K562 (cell line): Measurements from ENCODE around the gene TAS2R1. TPM values are rescaled to one million over a fixed set of nuclear protein-coding genes. Genes with fewer than 3 reads are reported as not detected.

Experiments used
- ATAC-seq: fragments of 200-7000 bp; cut with Tn5 transposase; 3 replicates; pipeline ENCODE4 v1.9.1; 2020; ENCODE audit warnings: moderate library complexity
- BruUV-seq: library from RNA; stranded (reverse); fragments of 400-500 nt; replicated peaks from 2 replicates; lab custom pipeline; 2021; lab: Mats Ljungman, UMichigan
- CTCF ChIA-PET: fragments of 300-600 bp; formaldehyde crosslinking; extraction: SDS; loops from one replicate; lab custom pipeline; 2021; ENCODE audit warnings: low intra/inter-chr PET ratio; lab: Yijun Ruan, JAX
- POLR2A ChIA-PET: fragments of 300-600, 350-650 bp; sonication (Branson Sonifier 250); formaldehyde crosslinking; extraction: SDS; loops from one replicate; lab custom pipeline; 2021; ENCODE audit warnings: antibody characterized with exemption, inconsistent platforms; lab: Yijun Ruan, JAX
- DNase-seq, 4 experiments: peaks; one replicate each; pipeline versions ENCODE4 v3.0.0 to v3.0.0-alpha.2; 2011 to 2018; ENCODE audit warnings: low spot score in 3 of 4, mixed read lengths in 3 of 4; ENCODE audit errors: extremely low read depth in 1 of 4
- FAIRE-seq: peaks from 2 replicates; lab custom pipeline; 2011; peaks lifted over from hg19 to GRCh38; lab: Jason Lieb, UNC
- H2AFZ ChIP-seq: 2 replicates; pipeline ENCODE4 v1.6.0; 2011; ENCODE audit warnings: low read depth, low read length, control low read depth, inconsistent platforms
- H3K27ac ChIP-seq: fragments of 200-600 bp; 3 replicates; pipeline ENCODE4 v1.8.0; 2011; ENCODE audit warnings: low read depth, mild to moderate bottlenecking, control low read depth, inconsistent platforms, low read length, moderate library complexity, mixed read lengths; ENCODE audit errors: extremely low read depth
- H3K27me3 ChIP-seq, 2 experiments: fragments of 300-600 bp in 1 of 2; 2 replicates in 1 of 2; 3 replicates in 1 of 2; pipeline versions ENCODE4 v1.6.0 to v1.8.0; 2011; ENCODE audit warnings: inconsistent platforms in 2 of 2, low read length in 2 of 2, mild to moderate bottlenecking in 1 of 2, mixed read lengths in 1 of 2, moderate library complexity in 1 of 2; ENCODE audit not compliant: control insufficient read depth in 2 of 2, insufficient read depth in 2 of 2
- H3K36me3 ChIP-seq: fragments of 300-600 bp; 3 replicates; pipeline ENCODE4 v1.8.0; 2011; ENCODE audit warnings: mild to moderate bottlenecking, low read length, inconsistent platforms; ENCODE audit not compliant: control insufficient read depth, insufficient read depth
- H3K4me1 ChIP-seq, 2 experiments: fragments of 200-600 bp in 1 of 2; replicated peaks in 1 of 2; 2 replicates in 1 of 2; 3 replicates in 1 of 2; pipeline versions ENCODE4 v1.5.1 to v1.8.0; 2011; ENCODE audit warnings: inconsistent platforms in 2 of 2, low read length in 2 of 2, mild to moderate bottlenecking in 1 of 2, mixed read lengths in 1 of 2, moderate library complexity in 1 of 2; ENCODE audit not compliant: control insufficient read depth in 2 of 2, insufficient read depth in 2 of 2
- H3K4me2 ChIP-seq: 2 replicates; pipeline ENCODE4 v1.6.1; 2011; ENCODE audit warnings: low read length, control low read depth, inconsistent platforms, mixed read lengths; ENCODE audit not compliant: insufficient read depth
- H3K4me3 ChIP-seq: fragments of 200-600 bp; sonication (generic), shearing (Covaris generic); 2 replicates; pipeline ENCODE4 v1.5.1; 2016; ENCODE audit warnings: control low read depth, inconsistent platforms
- H3K79me2 ChIP-seq: fragments of 200-600 bp; 3 replicates; pipeline ENCODE4 v1.8.0; 2011; ENCODE audit warnings: low read length, inconsistent platforms; ENCODE audit not compliant: control insufficient read depth, insufficient read depth
- H3K9ac ChIP-seq, 2 experiments: 2 replicates each; pipeline versions ENCODE4 v1.6.0 to v1.6.1; 2011; ENCODE audit warnings: low read depth in 2 of 2, low read length in 2 of 2, control low read depth in 1 of 2, inconsistent platforms in 1 of 2, mild to moderate bottlenecking in 1 of 2, mixed read lengths in 1 of 2; ENCODE audit not compliant: insufficient read depth in 1 of 2
- H3K9me1 ChIP-seq: one replicate; pipeline ENCODE4 v1.6.0; 2011; ENCODE audit warnings: inconsistent platforms, mild to moderate bottlenecking, low read length, moderate library complexity; ENCODE audit not compliant: control insufficient read depth, insufficient read depth
- H3K9me3 ChIP-seq: replicated peaks from 2 replicates; pipeline ENCODE4 v1.5.1; 2011; ENCODE audit warnings: low read depth, low read length, inconsistent platforms; ENCODE audit not compliant: control insufficient read depth, insufficient read depth
- H4K20me1 ChIP-seq: replicated peaks from 2 replicates; pipeline ENCODE4 v1.6.1; 2011; ENCODE audit warnings: low read length, inconsistent platforms, mixed read lengths; ENCODE audit not compliant: control insufficient read depth, insufficient read depth
- BMI1 ChIP-seq: fragments of 150-350 bp; IDR thresholded peaks from 2 replicates; pipeline ENCODE4 v1.6.1; 2014; ENCODE audit warnings: low read length
- BRF1 ChIP-seq: IDR thresholded peaks from 3 replicates; pipeline ENCODE4 v1.6.1; 2011; ENCODE audit warnings: borderline replicate concordance, mild to moderate bottlenecking; ENCODE audit not compliant: insufficient read length; ENCODE audit errors: extremely low read depth
- C11orf30 ChIP-seq: fragments of 450-650 bp; IDR thresholded peaks from 2 replicates; pipeline ENCODE4 v1.6.1; 2016; ENCODE audit warnings: low read depth, mild to moderate bottlenecking
- CHCHD3 ChIP-seq: fragments of 250-450 bp; sonication (Bioruptor Pico); IDR thresholded peaks from 2 replicates; pipeline ENCODE4 v2.1.2; 2022; ENCODE audit warnings: mild to moderate bottlenecking
- MAFF ChIP-seq: IDR thresholded peaks from 2 replicates; pipeline ENCODE4 v1.6.1; 2012; ENCODE audit warnings: low read length, improper control_type of control experiment
- MYC ChIP-seq, 2 experiments: fragments of 250-450 bp in 1 of 2; sonication (Bioruptor Pico) in 1 of 2; IDR thresholded peaks; 2 replicates each; pipeline versions ENCODE4 v1.5.1 to v1.6.1; 2012 to 2021; ENCODE audit warnings: low read depth in 2 of 2, borderline replicate concordance in 1 of 2, improper control_type of control experiment in 1 of 2, low read length in 1 of 2, mild to moderate bottlenecking in 1 of 2, moderate library complexity in 1 of 2
- TEAD1 ChIP-seq, 2 experiments: fragments of 450-650 bp in 1 of 2; sonication (generic) in 1 of 2; formaldehyde crosslinking; IDR thresholded peaks; 2 replicates each; pipeline versions ENCODE4 v1.4.0 to v1.8.0; 2020 to 2022; ENCODE audit warnings: mild to moderate bottlenecking in 2 of 2, missing genetic modification reagents in 1 of 2
- ZNF239 ChIP-seq: fragments of 250-450 bp; sonication (Bioruptor Pico); IDR thresholded peaks from 2 replicates; pipeline ENCODE4 v1.4.0; 2020; ENCODE audit warnings: mild to moderate bottlenecking
- ZNF253 ChIP-seq: fragments of 250-450 bp; sonication (Bioruptor Pico); conservative IDR thresholded peaks from 2 replicates; pipeline ENCODE4 v1.6.1; 2021; ENCODE audit warnings: mild to moderate bottlenecking
- ZNF316 ChIP-seq: fragments of 450-650 bp; IDR thresholded peaks from 2 replicates; pipeline ENCODE4 v1.6.1; 2016
- WGBS: fragments of 100-300 bp; shearing (Covaris generic); methylation state at CpG from one replicate; pipeline ENCODE4 v1.1.6; 2016; ENCODE audit warnings: low coverage, mixed read lengths; ENCODE audit not compliant: insufficient coverage; ENCODE audit errors: missing lambda C conversion rate; 5-methylcytosine and 5-hydroxymethylcytosine counted together
- in situ Hi-C: fragments of 300-500 bp; cut with MboI; formaldehyde crosslinking; loops from 4 replicates; pipeline ENCODE4 v1.15.0; 2018; ENCODE audit warnings: inconsistent platforms, mixed read lengths
- intact Hi-C: fragments of 100-400 bp; cut with micrococcal nuclease; formaldehyde crosslinking; loops from 2 replicates; pipeline ENCODE4 v1.14.2; 2022
- polyA plus RNA-seq, 8 experiments: library from polyadenylated mRNA; depleted of rRNA in 4 of 8; stranded (reverse) in 5 of 8; unstranded in 3 of 8; fragments of >200 nt; fragmentation: Nextera tagmentation in 2 of 8; fragmentation: Illumina TruSeq in 1 of 8; extraction: Ambion mirVana in 2 of 8; extraction: Trizol in 1 of 8; gene quantifications; 2 replicates each; pipeline versions ENCODE4 v1.2.1 to v1.2.3, GENCODE V29; 2011 to 2014; ENCODE audit warnings: inconsistent platforms in 1 of 8, missing spikeins in 1 of 8
- total RNA-seq, 7 experiments: library from RNA; depleted of rRNA in 6 of 7; stranded (reverse); fragments of >200 nt in 6 of 7; fragmentation: Illumina TruSeq in 2 of 7; extraction: Trizol in 2 of 7; gene quantifications; 2 replicates each; pipeline versions ENCODE4 v1.2.1 to v1.2.3, GENCODE V29; 2011 to 2021; ENCODE audit warnings: low replicate concordance in 1 of 7
- TF ChIP-seq, protein P1 (sequence below): fragments of 450-650 bp; formaldehyde crosslinking; IDR thresholded peaks from 2 replicates; pipeline ENCODE4 v1.4.0; 2022; ENCODE audit warnings: missing genetic modification characterization
- TF ChIP-seq, protein P2 (sequence below): fragments of 450-650 bp; IDR thresholded peaks from 2 replicates; pipeline ENCODE4 v1.6.1; 2018; ENCODE audit warnings: mild to moderate bottlenecking, low read depth; ENCODE audit not compliant: partially characterized antibody

Gene TAS2R1
- total and polyA plus RNA-seq, 9 of the 15 experiments (the other 6 are each of a cell fraction or from before 2014, with no cell fraction given): not detected

DNA sequence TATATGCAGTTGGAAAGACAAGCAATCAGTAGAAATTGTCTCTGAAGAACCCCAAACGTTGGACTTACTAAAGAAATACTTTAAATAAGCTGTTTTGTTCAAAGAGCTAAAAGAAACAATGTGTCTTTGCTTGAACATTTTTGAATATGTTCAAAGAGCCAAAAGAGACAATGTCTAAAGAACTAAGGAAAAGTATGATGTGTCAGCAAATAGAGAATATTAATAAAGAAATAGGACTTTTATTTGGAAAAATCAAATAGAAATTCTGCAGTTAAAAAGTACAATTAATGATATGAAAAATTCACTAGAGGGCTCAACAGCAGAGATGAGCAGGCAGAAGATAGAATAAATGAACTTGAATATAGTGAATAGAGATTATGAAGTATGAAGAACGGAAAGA lies 19.2 kb downstream of the TAS2R1 start:
- Histone ChIP-seq H3K79me2 (no peaks in the 10 kb centered on the region), H3K27ac (no peak overlapping the region), H3K36me3 (no peaks in the 10 kb centered on the region), H3K4me1 (no peaks in the 10 kb centered on the region), H3K9me1 (no peaks in the 10 kb centered on the region), H3K9ac (no peak overlapping the region), H2AFZ (no peak overlapping the region), H3K27me3 (no peaks in the 10 kb centered on the region), H4K20me1 (no peaks in the 10 kb centered on the region), H3K4me2 (no peak overlapping the region), H3K4me3 (no peak overlapping the region), H3K9me3 (no peaks in the 10 kb centered on the region)
- ATAC-seq (no peak), FAIRE-seq (no peak), DNase-seq (no peak)
- in situ Hi-C loops: no loop called here
- TF ChIP-seq ZNF316 (peak; percentile 71), MAFF (0 out of 2 replicates have a peak, but pooled peaks have one; percentile 7), C11orf30 (peak; percentile 21; the same call in 1 of the 2 replicates)
- TF ChIP-seq, protein P1, sequence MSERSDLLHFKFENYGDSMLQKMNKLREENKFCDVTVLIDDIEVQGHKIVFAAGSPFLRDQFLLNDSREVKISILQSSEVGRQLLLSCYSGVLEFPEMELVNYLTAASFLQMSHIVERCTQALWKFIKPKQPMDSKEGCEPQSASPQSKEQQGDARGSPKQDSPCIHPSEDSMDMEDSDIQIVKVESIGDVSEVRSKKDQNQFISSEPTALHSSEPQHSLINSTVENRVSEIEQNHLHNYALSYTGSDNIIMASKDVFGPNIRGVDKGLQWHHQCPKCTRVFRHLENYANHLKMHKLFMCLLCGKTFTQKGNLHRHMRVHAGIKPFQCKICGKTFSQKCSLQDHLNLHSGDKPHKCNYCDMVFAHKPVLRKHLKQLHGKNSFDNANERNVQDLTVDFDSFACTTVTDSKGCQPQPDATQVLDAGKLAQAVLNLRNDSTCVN (CRISPR knock-in tag): no peak
- BruUV-seq: no TSS peak
- CTCF ChIA-PET: no interaction called here
- POLR2A ChIA-PET: interaction anchor here (0.6 kb wide), 1 partner anchor 65 kb away, joined by 3 read pairs; the partner anchor contains the start of gene SEMA5A
- intact Hi-C loops: no loop called here
- WGBS: 1% methylated on average over 2 of the region's 2 CpGs

DNA sequence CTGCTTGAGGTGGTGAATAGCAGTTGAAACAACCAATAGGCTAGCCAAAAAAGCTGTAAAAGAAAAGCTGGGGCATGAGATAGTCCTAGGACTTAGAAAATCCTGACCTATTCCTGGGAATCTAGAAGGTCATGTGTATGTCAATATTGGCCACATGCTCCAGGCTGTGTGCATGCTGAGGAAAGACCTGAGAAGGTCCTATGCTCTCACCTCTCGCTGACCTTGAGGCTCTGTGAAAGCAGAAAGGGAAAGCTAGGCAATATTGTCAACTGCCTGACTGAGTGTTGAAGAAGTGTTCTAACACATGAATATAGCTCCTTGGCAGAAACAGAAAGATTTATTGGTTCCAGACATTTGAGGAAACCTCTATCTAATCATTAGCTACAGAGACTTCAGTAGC lies 19.8 kb downstream of the TAS2R1 start:
- CTCF ChIA-PET: no interaction called here
- POLR2A ChIA-PET: no interaction called here
- Histone ChIP-seq H3K27ac (no peak overlapping the region), H4K20me1 (no peaks in the 10 kb centered on the region), H3K4me1 (no peaks in the 10 kb centered on the region), H3K36me3 (no peaks in the 10 kb centered on the region), H3K9ac (no peak overlapping the region), H2AFZ (no peak overlapping the region), H3K79me2 (no peaks in the 10 kb centered on the region), H3K4me2 (no peak overlapping the region)
- BruUV-seq: no TSS peak
- intact Hi-C loops: no loop called here
- TF ChIP-seq, protein P2, sequence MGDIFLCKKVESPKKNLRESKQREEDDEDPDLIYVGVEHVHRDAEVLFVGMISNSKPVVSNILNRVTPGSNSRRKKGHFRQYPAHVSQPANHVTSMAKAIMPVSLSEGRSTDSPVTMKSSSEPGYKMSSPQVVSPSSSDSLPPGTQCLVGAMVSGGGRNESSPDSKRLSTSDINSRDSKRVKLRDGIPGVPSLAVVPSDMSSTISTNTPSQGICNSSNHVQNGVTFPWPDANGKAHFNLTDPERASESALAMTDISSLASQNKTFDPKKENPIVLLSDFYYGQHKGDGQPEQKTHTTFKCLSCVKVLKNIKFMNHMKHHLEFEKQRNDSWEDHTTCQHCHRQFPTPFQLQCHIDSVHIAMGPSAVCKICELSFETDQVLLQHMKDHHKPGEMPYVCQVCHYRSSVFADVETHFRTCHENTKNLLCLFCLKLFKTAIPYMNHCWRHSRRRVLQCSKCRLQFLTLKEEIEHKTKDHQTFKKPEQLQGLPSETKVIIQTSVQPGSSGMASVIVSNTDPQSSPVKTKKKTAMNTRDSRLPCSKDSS: no peak
- TF ChIP-seq ZNF239 (CRISPR knock-in tag) (no peak), TEAD1 (CRISPR knock-in tag; IDR thresholded peaks at IDR 0.05) (no peak), BMI1 (no peak), ZNF253 (no peak), MYC (IDR thresholded peaks at IDR 0.05; ENCODE audit: low read depth, low read length) (no peak), MYC (CRISPR knock-in tag; IDR thresholded peaks at IDR 0.05; ENCODE audit: borderline replicate concordance, low read depth) (no peak), CHCHD3 (CRISPR knock-in tag) (no peak), BRF1 (no peak)
- TF ChIP-seq, all 486 proteins: peak for 0
- Histone ChIP-seq H3K4me3 (no peak overlapping the region), H3K9me1 (no peaks in the 10 kb centered on the region), H3K27me3 (no peaks in the 10 kb centered on the region), H3K9me3 (no peaks in the 10 kb centered on the region)
- FAIRE-seq: no peak
- DNase-seq: no peak
- 0% methylated on average over 1 of the region's 1 CpG for WGBS
- in situ Hi-C loops: no loop called here
- ATAC-seq: no peak
